Stimulated activated naive CD8-positive, alpha-beta T cell treated with anti-CD3 and anti-CD28 coated beads, Interleukin-15, amount 100 ng/mL, for 72 hours (primary cell): Measurements from ENCODE around the gene ADD2.

ENCODE experiments used
- ATAC-seq: fragments of 150-1000 bp; cut with Tn5 transposase; 2 replicates; pipeline ENCODE4 v1.10.0; 2021; ENCODE audit warnings: mild to moderate bottlenecking, moderate library complexity
- DNase-seq, 2 donors: peaks; one replicate each; pipeline ENCODE4 v3.0.0; 2021 to 2022
- H3K27ac Mint-ChIP-seq, 2 donors: one replicate each; pipeline ENCODE4 v1.8.0; 2022; ENCODE audit warnings: mild to moderate bottlenecking in 2 of 2, mixed read lengths in 2 of 2, moderate library complexity in 2 of 2
- H3K27me3 Mint-ChIP-seq: one replicate; pipeline ENCODE4 v1.8.0; 2022; ENCODE audit warnings: mixed read lengths
- H3K4me1 Mint-ChIP-seq: one replicate; pipeline ENCODE4 v1.8.0; 2022; ENCODE audit warnings: mild to moderate bottlenecking, mixed read lengths
- H3K4me3 Mint-ChIP-seq, 2 donors: one replicate each; pipeline ENCODE4 v1.8.0; 2022; ENCODE audit warnings: mild to moderate bottlenecking in 2 of 2, mixed read lengths in 2 of 2, moderate library complexity in 1 of 2
- H3K9me3 Mint-ChIP-seq, 2 donors: one replicate each; pipeline ENCODE4 v1.8.0; 2022; ENCODE audit warnings: mixed read lengths in 2 of 2

ADD2 gene

DNA sequence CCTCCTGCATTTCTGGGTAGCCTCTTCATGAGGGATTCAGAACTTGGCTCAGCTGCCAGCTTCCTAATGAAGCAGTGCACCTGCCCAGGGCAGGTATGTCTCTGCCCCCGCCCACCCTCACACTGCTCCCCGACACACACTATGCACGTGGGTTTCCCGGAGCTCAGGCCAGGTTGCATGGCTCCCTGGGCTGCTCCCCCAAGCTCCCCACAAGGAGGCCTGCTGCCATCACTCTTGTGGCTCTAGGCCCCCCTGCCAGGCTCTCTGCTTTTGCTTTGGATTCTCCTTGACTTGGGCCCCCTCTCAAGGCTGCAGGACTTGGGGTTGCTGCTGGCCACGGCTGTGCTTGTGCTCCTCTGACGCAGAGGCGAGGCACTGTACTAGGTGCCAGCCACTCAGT is 43.6 kb downstream of the ADD2 start:
- DNase-seq (no peak), ATAC-seq (no peak)
- H3K27me3 Mint-ChIP-seq: no peaks in the 10 kb centered on the region
- H3K4me3 Mint-ChIP-seq: no peak overlapping the region
- no peaks in the 10 kb centered on the region for H3K4me1 Mint-ChIP-seq
- H3K9me3 Mint-ChIP-seq: no peaks in the 10 kb centered on the region
- no peak overlapping the region for H3K27ac Mint-ChIP-seq

DNA sequence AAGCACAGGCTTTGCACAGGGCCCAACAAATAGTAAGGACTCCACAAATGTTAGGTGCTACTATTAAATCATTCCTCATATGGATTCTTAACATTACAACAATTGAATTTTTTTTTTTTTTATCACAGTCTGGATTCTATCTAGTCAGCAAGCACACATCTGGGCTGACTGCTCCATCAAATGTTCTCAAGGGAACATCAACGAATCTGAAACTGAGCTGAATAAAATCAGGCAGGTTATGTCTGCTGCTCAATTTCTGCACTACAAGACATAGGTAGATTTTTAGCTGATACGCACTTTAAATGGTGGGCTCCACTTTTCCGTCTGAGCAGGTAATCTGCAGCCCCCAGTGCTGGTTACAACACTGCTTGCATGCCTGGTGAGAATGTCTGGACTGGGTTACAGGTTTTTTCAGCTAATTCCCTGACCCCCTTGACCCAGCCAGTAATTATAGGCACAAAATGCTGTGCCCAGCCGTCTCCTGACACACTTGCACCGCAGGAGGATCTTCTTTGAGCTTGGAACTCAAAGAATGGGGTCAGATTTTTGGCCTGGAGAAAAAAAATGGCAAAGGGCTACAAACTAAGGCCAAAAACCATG is 44.6 kb downstream of the ADD2 start:
- no peak for DNase-seq
- no peak for ATAC-seq
- H3K27me3 Mint-ChIP-seq: no peaks in the 10 kb centered on the region
- H3K4me3 Mint-ChIP-seq: no peak overlapping the region
- H3K4me1 Mint-ChIP-seq: no peaks in the 10 kb centered on the region
- no peaks in the 10 kb centered on the region for H3K9me3 Mint-ChIP-seq
- H3K27ac Mint-ChIP-seq: no peak overlapping the region

- Mint-ChIP-seq H3K4me3 (no peak overlapping the region), H3K9me3 (no peaks in the 10 kb centered on the region), H3K4me1 (no peaks in the 10 kb centered on the region), H3K27me3 (no peaks in the 10 kb centered on the region), H3K27ac (no peak overlapping the region)
- no peak for ATAC-seq
- no peak for DNase-seq
These were observed 47.9 kb downstream of the ADD2 start for GRCh38 chr2:70720124-70720523.

- Mint-ChIP-seq H3K9me3 (no peaks in the 10 kb centered on the region), H3K4me3 (no peak overlapping the region), H3K27me3 (no peaks in the 10 kb centered on the region), H3K4me1 (no peaks in the 10 kb centered on the region), H3K27ac (no peak overlapping the region)
- DNase-seq: no peak
- ATAC-seq: no peak
These were observed 48.8 kb downstream of the ADD2 start for GRCh38 chr2:70719231-70719630.

DNA sequence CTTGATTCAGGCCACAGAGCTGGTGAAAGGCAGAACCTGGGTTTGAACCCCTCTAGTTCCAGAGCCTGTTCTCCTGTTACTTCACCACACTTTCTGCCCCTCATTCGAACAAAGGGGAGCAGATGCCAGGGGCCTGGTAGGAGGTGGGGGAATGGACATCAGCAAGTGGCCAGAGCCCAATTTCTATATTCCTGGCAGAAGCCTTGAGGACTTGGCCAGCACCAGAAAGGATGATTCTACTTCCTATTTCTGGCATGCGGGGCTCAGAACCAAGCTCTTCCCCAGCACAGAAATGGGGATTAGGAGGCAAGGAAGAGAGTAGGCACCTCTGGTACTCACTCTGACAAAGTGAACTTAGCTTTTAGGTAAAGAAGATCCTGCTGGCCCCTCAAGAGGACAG is 49.3 kb downstream of the ADD2 start:
- Mint-ChIP-seq H3K27me3 (no peaks in the 10 kb centered on the region), H3K4me3 (no peak overlapping the region), H3K9me3 (no peaks in the 10 kb centered on the region), H3K27ac (no peak overlapping the region), H3K4me1 (no peaks in the 10 kb centered on the region)
- no peak for ATAC-seq
- no peak for DNase-seq

DNA sequence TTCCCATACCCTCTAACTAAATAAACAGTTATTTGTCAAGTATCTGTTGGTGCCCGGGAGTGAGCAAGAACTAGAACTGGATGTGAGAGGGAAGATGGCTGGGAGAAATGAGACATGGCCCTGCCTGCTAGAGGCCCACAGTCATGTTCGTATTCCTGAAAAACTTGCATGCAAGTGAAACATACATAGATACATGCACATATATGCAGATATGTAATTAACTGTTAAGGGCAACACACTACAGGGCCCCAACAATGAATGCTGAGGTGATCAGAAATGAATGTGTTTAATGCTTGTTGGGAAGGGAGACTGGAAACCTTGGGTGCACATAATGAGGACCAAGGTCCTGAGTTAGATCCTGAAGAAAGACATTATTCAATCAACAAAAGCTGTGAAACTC is 49.8 kb downstream of the ADD2 start:
- Mint-ChIP-seq H3K27ac (no peak overlapping the region), H3K4me1 (no peaks in the 10 kb centered on the region), H3K4me3 (no peak overlapping the region), H3K9me3 (no peaks in the 10 kb centered on the region), H3K27me3 (no peaks in the 10 kb centered on the region)
- DNase-seq: no peak
- ATAC-seq: no peak

GRCh38 chr2:70717431-70718038 is 50.5 kb downstream of the ADD2 start:
- ATAC-seq (no peak), DNase-seq (no peak)
- peak overlapping the region in 1 of 2 donors; percentile 2 for H3K27ac Mint-ChIP-seq
- H3K9me3 Mint-ChIP-seq: no peaks in the 10 kb centered on the region
- no peak overlapping the region for H3K4me3 Mint-ChIP-seq
- H3K27me3 Mint-ChIP-seq: no peaks in the 10 kb centered on the region
- no peaks in the 10 kb centered on the region for H3K4me1 Mint-ChIP-seq

DNA sequence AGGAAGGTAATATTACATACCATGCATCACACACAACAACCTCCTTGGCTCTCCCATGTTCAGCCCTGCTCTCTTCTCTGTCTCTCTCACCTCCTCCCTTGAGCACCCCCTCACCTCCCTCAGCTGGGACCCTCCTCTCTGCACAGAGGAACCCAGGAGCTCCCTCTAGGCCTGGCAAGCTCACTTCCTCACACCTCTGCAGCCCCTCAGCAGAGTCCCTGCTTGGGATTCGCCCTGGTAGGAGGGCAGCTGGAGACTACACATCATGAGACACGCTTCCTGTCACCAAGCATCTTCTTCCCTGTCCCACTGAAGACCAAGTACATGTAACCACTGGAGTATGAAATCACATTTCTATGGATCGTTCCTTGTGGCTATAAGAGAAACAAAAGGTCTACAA is 51.0 kb downstream of the ADD2 start:
- ATAC-seq (no peak), DNase-seq (no peak)
- Mint-ChIP-seq H3K9me3 (no peaks in the 10 kb centered on the region), H3K27ac (peak overlapping the region in 1 of 2 donors; percentile 2), H3K4me1 (no peaks in the 10 kb centered on the region), H3K4me3 (no peak overlapping the region), H3K27me3 (no peaks in the 10 kb centered on the region)

DNA sequence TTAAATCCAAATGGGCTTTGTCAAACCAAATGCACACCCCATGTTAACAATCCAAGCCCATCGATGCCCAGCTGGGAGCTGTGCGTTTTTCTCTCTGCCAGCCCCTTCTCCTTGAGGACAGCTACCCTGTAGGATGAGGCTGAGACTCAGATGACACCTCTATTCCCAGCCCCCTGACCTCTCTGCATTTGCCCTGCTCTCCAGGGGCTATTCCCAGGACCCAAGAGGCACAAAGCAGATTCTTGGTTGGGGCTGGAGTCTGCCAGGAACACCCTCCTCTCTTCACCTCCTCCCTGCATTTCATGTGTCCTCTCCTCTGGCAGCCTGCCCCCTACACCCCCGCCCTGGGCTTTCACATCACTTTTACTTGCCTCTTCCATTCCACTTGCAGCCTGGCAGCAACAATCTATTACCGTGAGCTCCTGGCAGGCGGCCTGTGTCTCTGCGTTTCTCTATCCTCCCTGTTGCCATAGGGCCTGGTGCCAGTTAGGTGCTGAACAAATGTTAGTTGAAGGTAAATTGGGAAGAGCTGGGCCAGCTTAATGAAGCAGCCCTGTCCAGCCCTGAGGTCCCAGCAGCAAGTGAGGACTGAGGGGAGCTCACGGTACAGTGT is 51.8 kb downstream of the ADD2 start:
- H3K9me3 Mint-ChIP-seq: no peaks in the 10 kb centered on the region
- no peak for DNase-seq
- H3K27me3 Mint-ChIP-seq: no peaks in the 10 kb centered on the region
- H3K4me3 Mint-ChIP-seq: no peak overlapping the region
- peak overlapping the region in 1 of 2 donors; percentile 56 for H3K27ac Mint-ChIP-seq
- no peak for ATAC-seq
- H3K4me1 Mint-ChIP-seq: no peaks in the 10 kb centered on the region

GRCh38 chr2:70715071-70715985 is 52.7 kb downstream of the ADD2 start:
- Mint-ChIP-seq H3K27me3 (no peaks in the 10 kb centered on the region), H3K9me3 (no peaks in the 10 kb centered on the region), H3K4me1 (no peaks in the 10 kb centered on the region), H3K4me3 (no peak overlapping the region), H3K27ac (no peak overlapping the region)
- ATAC-seq: no peak
- DNase-seq: no peak

DNA sequence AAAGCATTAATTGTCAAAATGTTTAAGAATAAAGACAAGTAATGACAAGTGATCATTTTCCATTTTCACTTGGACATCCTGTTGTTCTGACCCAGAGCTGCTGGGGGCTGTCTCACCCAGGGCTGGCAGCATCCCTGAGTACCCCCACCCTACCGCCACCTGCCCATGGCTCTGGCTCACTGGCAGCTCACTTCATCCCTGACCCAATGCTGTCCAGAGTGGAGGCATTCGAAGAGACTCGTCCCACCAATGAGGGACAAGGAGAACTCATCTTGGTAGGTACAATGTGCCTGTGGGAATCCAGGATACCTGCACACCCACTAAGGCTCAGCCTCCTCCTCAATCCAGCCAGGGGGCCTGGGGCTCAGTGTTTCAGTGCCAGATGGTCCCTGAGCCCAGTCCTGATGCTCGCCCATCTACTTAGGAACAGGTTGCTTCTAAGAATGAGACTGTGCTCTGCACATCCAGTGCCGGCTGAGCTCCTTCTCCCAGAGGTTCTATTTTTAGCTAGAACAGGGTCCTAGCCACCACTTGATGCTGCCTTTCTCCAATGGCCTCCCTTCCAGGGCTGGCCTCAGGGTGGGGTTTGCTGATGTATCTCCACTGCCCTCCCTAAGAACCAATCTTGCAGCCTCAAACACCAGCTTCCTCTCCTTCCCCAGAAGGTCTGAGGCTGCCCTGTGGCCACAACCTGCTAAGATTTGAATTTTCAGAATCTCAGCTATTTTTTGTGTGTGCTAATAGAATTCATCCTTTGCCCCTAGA is 53.7 kb downstream of the ADD2 start:
- DNase-seq (no peak), ATAC-seq (no peak)
- Mint-ChIP-seq H3K4me3 (no peak overlapping the region), H3K27ac (no peak overlapping the region), H3K9me3 (no peaks in the 10 kb centered on the region), H3K27me3 (no peaks in the 10 kb centered on the region), H3K4me1 (peaks cover 2% of the 10 kb centered on the region)

DNA sequence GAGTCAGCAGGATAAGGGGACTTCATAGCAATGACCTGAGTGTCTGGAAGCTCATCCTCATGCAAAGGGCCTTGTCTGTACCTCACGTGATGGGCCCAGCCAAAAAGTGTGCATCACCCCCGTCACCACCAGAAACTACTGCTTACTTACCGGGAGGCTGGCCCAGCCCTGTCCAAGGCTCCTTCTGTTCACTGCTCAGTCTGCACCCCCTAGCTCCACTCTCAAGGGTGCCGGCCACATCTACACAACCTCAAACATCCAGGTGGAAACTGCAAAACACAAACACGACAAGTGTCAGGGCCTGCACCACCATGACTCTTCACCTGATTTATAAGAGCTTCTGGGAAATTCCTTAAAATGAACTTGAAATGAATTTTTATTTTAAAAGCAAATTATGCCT is 55.1 kb downstream of the ADD2 start:
- H3K27ac Mint-ChIP-seq: no peak overlapping the region
- no peak overlapping the region for H3K4me3 Mint-ChIP-seq
- DNase-seq (no peak), ATAC-seq (no peak)
- no peaks in the 10 kb centered on the region for H3K9me3 Mint-ChIP-seq
- no peaks in the 10 kb centered on the region for H3K27me3 Mint-ChIP-seq
- H3K4me1 Mint-ChIP-seq: peaks cover 12% of the 10 kb centered on the region

- Mint-ChIP-seq H3K9me3 (no peaks in the 10 kb centered on the region), H3K27me3 (no peaks in the 10 kb centered on the region), H3K27ac (no peak overlapping the region), H3K4me1 (peaks cover 12% of the 10 kb centered on the region), H3K4me3 (no peak overlapping the region)
- ATAC-seq: no peak
- DNase-seq: no peak
These were observed 56.8 kb downstream of the ADD2 start for GRCh38 chr2:70711191-70711590.

DNA sequence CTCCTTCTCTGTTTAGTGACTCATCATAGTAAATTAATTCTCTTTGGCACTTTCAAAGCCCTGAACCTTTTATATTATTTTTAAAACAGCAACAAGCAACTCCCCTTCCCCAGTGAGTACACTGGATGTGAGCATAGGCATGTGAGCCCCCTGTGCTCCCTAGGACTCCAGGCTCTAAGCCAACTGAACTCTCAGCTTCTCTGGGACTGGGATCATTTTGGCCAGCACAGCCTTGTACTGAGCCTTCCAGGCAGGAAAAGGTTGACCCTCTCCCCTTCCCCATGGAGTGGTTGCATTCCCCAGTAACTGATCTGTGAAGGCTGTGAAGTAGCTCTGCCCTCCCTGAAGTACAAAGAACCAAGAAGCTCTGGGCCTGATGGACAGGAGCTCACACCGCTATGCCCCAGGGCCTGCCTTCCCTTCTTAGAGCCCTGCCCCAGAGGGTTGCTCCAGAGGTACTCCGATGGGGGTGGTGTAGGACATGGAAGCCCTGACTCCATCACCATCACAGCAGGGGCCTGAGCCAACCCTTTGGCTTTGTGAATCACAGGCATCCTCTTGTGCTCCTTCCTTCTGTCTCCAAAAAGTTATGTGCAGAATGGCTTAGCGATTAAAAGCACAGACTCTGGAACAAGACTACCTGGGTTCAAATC is 57.8 kb downstream of the ADD2 start:
- Mint-ChIP-seq H3K9me3 (no peaks in the 10 kb centered on the region), H3K4me3 (no peak overlapping the region), H3K27me3 (no peaks in the 10 kb centered on the region), H3K4me1 (peaks cover 12% of the 10 kb centered on the region), H3K27ac (peak overlapping the region in 1 of 2 donors; percentile 80)
- no peak for DNase-seq
- no peak for ATAC-seq
